SW480 (cell line): ENCODE data around the gene TMTC2.
"Not testable (repeated sequence)": the region's sequence is repeated elsewhere in the genome, so short reads cannot be mapped to it uniquely, and the experiment has no call there.

Experiments used
- DNase-seq: peaks from one replicate; pipeline ENCODE4 v3.0.0-alpha.2; 2016; ENCODE audit warnings: low spot score

Gene TMTC2

DNA sequence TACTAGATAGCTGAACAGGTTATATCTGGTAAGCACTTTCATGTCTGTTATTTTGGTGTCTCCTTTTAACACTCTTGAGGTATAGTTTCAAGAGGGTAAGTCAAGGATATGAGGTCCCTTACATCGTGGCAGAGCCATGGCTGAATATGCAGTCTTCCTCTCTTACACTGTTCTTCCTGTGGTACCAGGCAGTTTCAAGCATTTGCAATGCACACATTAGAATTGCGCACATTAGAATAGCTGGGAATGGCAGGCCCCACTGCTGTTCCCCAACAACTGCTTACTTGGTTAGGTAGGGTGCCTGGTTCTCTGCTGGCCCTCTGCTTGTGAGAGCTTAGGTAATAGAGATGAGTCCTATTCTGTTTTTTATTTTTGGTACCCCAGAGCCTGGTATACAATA is 41.2 kb downstream of the TMTC2 start:
- DNase-seq: no peak

DNA sequence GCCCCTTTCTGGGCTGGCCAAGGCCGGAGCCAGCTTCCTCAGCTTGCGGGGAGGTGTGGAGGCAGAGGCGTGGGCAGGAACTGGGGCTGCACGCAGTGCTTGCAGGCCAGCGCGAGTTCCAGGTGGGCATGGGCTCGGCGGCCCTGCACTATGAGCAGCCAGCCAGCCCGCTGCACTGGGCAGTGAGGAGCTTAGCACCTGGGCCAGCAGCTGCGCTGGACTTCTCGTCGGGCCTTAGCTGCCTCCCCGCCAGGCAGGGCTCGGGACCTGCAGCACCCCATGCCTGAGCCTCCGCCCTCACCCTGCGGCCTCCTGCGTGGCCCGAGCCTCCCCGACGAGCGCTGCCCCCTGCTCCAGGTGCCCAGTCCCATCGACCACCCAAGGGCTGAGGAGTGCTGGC is 42.0 kb downstream of the TMTC2 start:
- DNase-seq: no peak

GRCh38 chr12:82730953-82731459 is 44.3 kb downstream of the TMTC2 start:
- no peak for DNase-seq

- DNase-seq: peak; percentile 8
These were observed 53.7 kb downstream of the TMTC2 start for GRCh38 chr12:82740129-82741000.

DNA sequence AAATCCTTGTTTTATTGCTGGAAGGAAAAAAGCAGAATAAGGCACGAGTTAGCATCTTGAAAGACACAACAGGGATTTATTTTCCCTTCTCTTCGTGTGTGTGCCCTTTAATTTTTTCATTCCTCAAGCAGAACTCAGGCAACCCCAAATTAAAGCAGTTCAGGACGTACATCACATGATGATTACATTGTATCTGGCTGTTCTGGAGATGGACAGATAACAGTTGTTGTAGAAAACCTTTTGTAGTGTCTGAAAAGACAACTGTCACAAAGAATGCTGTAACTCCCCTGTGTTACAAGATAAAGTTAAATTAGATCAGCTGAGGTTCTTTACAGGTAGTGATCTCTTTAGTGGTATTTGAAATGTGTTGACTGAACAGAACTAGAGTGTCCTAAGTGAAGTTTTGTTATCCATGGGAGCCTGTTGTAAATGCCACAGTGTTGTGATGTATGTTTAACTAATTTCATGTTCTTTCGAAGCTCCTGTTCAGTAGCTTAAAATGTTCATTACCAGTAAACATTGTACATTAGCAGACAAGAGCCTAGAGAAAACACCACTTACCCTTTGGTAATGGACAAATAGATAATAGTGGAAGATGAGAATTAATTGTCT is 58.5 kb downstream of the TMTC2 start:
- no peak for DNase-seq

GRCh38 chr12:82745807-82746206 is 59.1 kb downstream of the TMTC2 start:
- DNase-seq: no peak

- no peak for DNase-seq
These were observed 60.0 kb downstream of the TMTC2 start for GRCh38 chr12:82746668-82747067.

GRCh38 chr12:82749015-82749414 is 62.3 kb downstream of the TMTC2 start:
- DNase-seq: no peak

DNA sequence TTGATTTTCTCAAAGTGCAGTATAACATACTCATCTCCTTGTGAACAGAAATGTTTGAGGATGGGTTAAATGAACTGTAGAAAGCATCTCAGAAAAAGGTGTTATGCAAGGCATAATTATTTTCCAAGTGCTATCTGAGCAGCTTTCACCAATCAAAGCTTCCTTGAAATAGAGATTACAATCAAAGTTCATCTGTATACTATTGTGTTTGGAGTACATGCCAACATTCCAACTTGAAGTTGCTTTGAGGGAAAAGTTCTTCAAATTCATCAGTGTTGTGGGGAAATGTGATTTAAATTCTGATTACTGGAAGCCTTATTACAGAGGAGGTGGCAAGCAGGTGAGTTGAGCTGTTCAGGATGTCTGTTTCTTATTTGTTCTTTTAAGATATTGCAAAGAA is 68.2 kb downstream of the TMTC2 start:
- DNase-seq: no peak

- DNase-seq: no peak
These were observed 69.6 kb downstream of the TMTC2 start for GRCh38 chr12:82756303-82756702.

DNA sequence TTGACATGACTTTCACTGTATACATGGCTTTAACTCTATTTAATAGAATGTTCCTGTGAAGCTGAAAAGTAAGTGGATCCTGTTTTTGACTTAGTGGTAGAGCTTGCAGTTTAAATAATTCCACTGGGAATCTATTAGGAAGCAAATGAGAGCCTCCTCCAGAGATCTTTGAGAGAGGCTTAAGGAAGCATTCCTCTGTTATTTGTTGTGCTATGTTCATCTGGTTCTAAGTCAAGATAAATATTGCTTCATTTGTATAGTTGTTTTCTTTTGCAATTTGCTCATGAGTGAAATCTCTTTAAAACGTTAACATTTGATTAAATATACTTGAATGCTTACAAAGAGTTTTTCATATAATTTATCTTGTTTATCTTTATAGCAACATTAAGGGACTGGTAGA is 70.4 kb downstream of the TMTC2 start:
- DNase-seq: no peak

- no peak for DNase-seq
These were observed 71.0 kb downstream of the TMTC2 start for GRCh38 chr12:82757656-82758055.

DNA sequence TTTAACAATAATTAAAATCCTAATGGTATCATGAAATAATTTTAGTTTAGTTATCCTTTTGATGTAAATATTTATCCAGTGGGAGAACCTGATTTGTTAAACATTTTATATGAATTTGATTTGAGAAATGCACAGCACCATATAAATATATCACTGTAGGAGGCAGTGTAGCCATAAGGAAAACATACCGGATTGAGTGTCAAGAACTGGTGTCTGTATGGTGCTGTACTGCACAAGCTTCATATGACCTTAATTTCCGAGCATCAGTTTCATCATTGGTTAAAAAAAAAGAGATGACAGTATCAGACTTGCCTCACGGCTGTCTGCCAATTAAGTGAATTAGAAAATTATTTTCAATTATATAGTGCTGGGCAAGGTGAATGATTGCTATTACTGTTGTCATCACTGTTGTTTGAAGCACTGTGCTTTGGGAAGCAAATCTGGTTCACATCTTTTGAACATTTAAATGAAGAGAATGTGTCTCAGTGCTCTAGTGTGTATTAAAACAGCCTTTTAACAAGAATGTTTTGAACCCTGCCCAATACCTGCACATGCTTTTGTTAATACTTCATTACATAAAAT is 72.1 kb downstream of the TMTC2 start:
- no peak for DNase-seq

GRCh38 chr12:82760423-82760822 is 73.7 kb downstream of the TMTC2 start:
- DNase-seq: no peak

DNA sequence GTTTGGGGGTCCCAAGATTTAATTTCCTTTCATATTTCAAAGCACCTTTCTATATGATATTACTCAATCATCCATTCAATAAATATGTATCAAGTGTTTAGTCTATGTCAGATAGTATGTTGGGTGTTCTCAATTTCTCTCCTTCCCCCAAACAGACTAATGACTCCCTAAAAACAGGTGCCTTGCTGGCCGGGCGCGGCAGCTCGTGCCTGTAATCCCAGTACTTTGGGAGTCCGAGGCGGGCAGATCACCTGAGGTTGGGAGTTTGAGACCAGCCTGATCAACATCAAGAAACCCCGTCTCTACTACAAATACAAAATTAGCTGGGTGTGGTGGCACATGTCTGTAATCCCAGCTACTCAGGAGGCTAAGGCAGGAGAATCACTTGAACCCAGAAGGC is 78.5 kb downstream of the TMTC2 start:
- not testable (repeated sequence) for DNase-seq

- no peak for DNase-seq
These were observed 79.4 kb downstream of the TMTC2 start for GRCh38 chr12:82765971-82766705.

- DNase-seq: no peak
These were observed 88.0 kb downstream of the TMTC2 start for GRCh38 chr12:82774666-82775065.

DNA sequence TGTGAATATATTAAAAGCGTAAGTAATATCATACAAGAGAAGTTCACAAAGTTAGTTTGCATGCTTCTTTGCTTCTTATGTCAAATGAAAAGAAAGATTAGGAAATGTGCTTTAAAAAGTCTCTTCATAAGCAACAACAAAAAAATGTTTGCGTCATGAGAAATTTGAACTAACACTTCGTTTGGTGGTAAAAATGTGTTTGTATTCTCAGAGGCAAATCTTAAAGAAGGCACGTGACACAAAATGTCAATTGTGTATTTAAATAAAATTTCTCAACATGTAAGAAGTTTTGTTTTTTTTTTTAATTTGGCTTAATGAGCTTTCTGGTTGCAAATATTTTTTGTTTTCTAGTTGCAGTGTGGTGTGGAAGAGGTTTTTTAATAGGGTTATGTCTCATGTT is 93.8 kb downstream of the TMTC2 start:
- DNase-seq: no peak

DNA sequence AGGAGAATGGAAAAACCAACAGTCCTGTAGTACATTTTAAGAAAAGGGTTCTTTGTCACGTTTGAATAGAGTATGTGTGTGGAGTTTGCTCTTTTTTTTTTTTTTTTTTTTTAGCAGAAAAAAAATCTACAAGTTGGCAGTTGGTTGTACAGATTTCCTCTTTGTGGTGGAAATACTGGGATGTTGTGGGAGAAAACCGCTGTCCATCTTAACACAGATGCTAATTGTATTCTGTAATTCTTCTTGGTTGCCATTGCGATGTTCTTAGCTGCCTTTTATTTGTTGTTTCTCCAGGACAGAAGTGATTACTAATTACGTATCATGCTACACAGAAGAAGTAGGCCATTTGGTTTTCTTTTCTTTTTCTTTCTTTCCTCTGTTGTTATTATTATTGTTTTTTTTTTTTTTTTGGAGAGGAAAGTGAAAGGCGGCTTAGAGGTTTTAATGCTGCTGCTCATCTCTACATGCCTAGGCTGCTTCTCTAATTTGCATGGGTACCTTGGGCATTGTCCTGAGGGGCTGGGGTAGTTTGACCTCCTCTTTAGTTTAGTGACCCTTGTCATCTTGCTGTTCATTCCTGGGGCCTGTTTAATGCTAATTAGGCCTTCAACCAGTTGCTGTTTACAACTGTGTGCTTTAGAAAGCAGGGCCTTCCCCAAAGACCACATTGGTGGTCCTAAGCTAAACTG is 94.7 kb downstream of the TMTC2 start:
- DNase-seq: no peak

GRCh38 chr12:82783435-82783834 is 96.7 kb downstream of the TMTC2 start:
- no peak for DNase-seq

DNA sequence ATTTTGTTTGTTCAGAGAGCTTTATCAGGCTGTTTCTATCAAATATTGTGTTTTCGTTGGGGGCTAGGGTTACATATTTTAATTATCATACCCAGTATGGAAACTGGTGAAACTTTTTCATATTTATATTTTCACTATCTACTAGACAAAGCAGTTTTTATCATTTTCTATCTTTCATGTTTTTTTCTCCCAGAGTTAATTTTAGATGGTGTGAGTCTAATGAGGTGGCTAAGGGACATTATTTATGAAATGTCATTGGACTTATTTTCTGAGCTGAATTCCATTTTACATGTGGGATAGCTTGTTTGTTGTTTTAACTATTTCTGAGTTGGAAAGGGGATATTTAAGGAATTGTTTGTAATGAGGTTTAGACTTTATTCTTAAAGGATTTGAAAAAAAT is 100.3 kb downstream of the TMTC2 start:
- DNase-seq: no peak

- DNase-seq: no peak
These were observed 101.9 kb downstream of the TMTC2 start for GRCh38 chr12:82788594-82788993.
